Measurements from ENCODE around the gene COL7A1. TPM values are rescaled to one million over a fixed set of nuclear protein-coding genes. Genes with fewer than 3 reads are reported as not detected.

The COL7A1 gene
- total RNA-seq, 4 donors from 2014 or later, result 0.88 to 21.6 (median 19.1) TPM

- H3K27ac ChIP-seq, result no peak overlapping the region
- H3K4me3 ChIP-seq, result no peak overlapping the region
- TF ChIP-seq POLR2A (IDR thresholded peaks at IDR 0.05) (no peak), CTCF (IDR thresholded peaks at IDR 0.05) (no peak)
- intact Hi-C loops (cut with DNase I; ENCODE audit: low total_unique reads), result no loop called here
- H3K4me1 ChIP-seq, result no peaks in the 10 kb centered on the region
- no peaks in the 10 kb centered on the region for H3K36me3 ChIP-seq
- no peak for DNase-seq
- H3K27me3 ChIP-seq, result no peaks in the 10 kb centered on the region
- H3K9me3 ChIP-seq, result no peaks in the 10 kb centered on the region
Observed at GRCh38 chr3:48518638-48519276, 76.4 kb downstream of the COL7A1 start.

GRCh38 chr3:48518069-48518468 lies 77.1 kb downstream of the COL7A1 start:
- TF ChIP-seq POLR2A (IDR thresholded peaks at IDR 0.05), result no peak
- no peak for TF ChIP-seq CTCF (IDR thresholded peaks at IDR 0.05)
- no peak overlapping the region for H3K4me3 ChIP-seq
- H3K4me1 ChIP-seq, result no peaks in the 10 kb centered on the region
- no peak overlapping the region for H3K27ac ChIP-seq
- no peaks in the 10 kb centered on the region for H3K9me3 ChIP-seq
- no peaks in the 10 kb centered on the region for H3K36me3 ChIP-seq
- no peaks in the 10 kb centered on the region for H3K27me3 ChIP-seq
- no peak for DNase-seq
- intact Hi-C loops (cut with DNase I; ENCODE audit: low total_unique reads), result no loop called here

- Histone ChIP-seq H3K27ac (no peak overlapping the region), H3K36me3 (no peaks in the 10 kb centered on the region), H3K4me3 (no peak overlapping the region), H3K9me3 (no peaks in the 10 kb centered on the region), H3K4me1 (no peaks in the 10 kb centered on the region), H3K27me3 (no peaks in the 10 kb centered on the region)
- intact Hi-C loops (cut with DNase I; ENCODE audit: low total_unique reads), result no loop called here
- no peak for DNase-seq
- TF ChIP-seq POLR2A (IDR thresholded peaks at IDR 0.05), result no peak
Observed at GRCh38 chr3:48516571-48516970, 78.6 kb downstream of the COL7A1 start.

- no peak for DNase-seq
- Histone ChIP-seq H3K27me3 (no peaks in the 10 kb centered on the region), H3K36me3 (no peaks in the 10 kb centered on the region), H3K4me3 (no peak overlapping the region), H3K27ac (no peak overlapping the region), H3K9me3 (no peaks in the 10 kb centered on the region), H3K4me1 (no peaks in the 10 kb centered on the region)
- TF ChIP-seq POLR2A (IDR thresholded peaks at IDR 0.05) (no peak), CTCF (IDR thresholded peaks at IDR 0.05) (no peak)
- intact Hi-C loops (cut with DNase I; ENCODE audit: low total_unique reads), result no loop called here
Observed at GRCh38 chr3:48514431-48515227, 80.5 kb downstream of the COL7A1 start.

MicroRNA genes within 50 kb of the gene (microRNA counts, 767-probe panel; counts per million panel counts)
- 0 counts per million in 2 donors for microRNA hsa-miR-711

Small RNA genes within 50 kb of the gene (microRNA-seq; reads per million reads assigned to microRNA genes)
- not detected for gene MIR4793 (ENCODE audit: borderline microRNAs expressed, borderline replicate concordance)
- gene MIR6823 (ENCODE audit: borderline microRNAs expressed, borderline replicate concordance), result not detected
- not detected for gene MIR711 (ENCODE audit: borderline microRNAs expressed, borderline replicate concordance)

Small RNA genes within 50 kb of the gene (small RNA-seq; reads per million reads assigned to genes)
- gene MIR6823, result not detected

Other genes starting within 250 kb of the COL7A1 start
- under 1 TPM in 2 of 4 donors, not detected in 2; 0.37 to 0.55 TPM for gene FBXW12, start 223.1 kb downstream of the COL7A1 start, total RNA-seq
- gene PLXNB1, start 165.2 kb downstream of the COL7A1 start, total RNA-seq, result 100 to 1,000 TPM in 1 of 4 donors, 10 to 100 TPM in 3; 23.5 to 133 (median 60.9) TPM
- gene CCDC51, start 155.2 kb downstream of the COL7A1 start, total RNA-seq, result 10 to 100 TPM in 2 of 4 donors, 1 to 10 TPM in 2; 2.6 to 11.1 (median 7.8) TPM
- gene TMA7, start 155.1 kb downstream of the COL7A1 start, total RNA-seq, result 100 to 1,000 TPM in 3 of 4 donors, 10 to 100 TPM in 1; 94.8 to 195 (median 141) TPM
- 10 to 100 TPM in 1 of 4 donors, 1 to 10 TPM in 3; 5.3 to 11.5 (median 7.5) TPM for gene ATRIP, start 148.6 kb downstream of the COL7A1 start, total RNA-seq
- 100 to 1,000 TPM in 1 of 4 donors, 10 to 100 TPM in 3; 52.4 to 210 (median 72.8) TPM for gene SHISA5, start 91.2 kb downstream of the COL7A1 start, total RNA-seq
- gene PFKFB4, start 38.5 kb downstream of the COL7A1 start, total RNA-seq, result 10 to 100 TPM in 2 of 4 donors, 1 to 10 TPM in 2; 3.2 to 11.5 (median 10.1) TPM
- gene UCN2, start 31.5 kb downstream of the COL7A1 start, total RNA-seq, result under 1 TPM in 1 of 4 donors, not detected in 3; 0.49 TPM
- gene UQCRC1, start 14.3 kb upstream of the COL7A1 start, total RNA-seq, result 100 to 1,000 TPM in 3 of 4 donors, 10 to 100 TPM in 1; 54.4 to 409 (median 155) TPM
- gene TMEM89, start 26.4 kb upstream of the COL7A1 start, total RNA-seq, result not detected
- gene SLC26A6, start 40.1 kb upstream of the COL7A1 start, total RNA-seq, result 10 to 100 TPM in 3 of 4 donors, under 1 TPM in 1; 0.59 to 98.1 (median 15.2) TPM
- 1 to 10 TPM in 2 of 4 donors, under 1 TPM in 1, not detected in 1; under 0.01 to 3.4 (median 1.3) TPM for gene CELSR3, start 67.6 kb upstream of the COL7A1 start, total RNA-seq
- 10 to 100 TPM; 11.0 to 48.9 (median 25.6) TPM for gene NCKIPSD, start 90.6 kb upstream of the COL7A1 start, total RNA-seq
- 10 to 100 TPM; 45.6 to 91.7 (median 78.0) TPM for gene IP6K2, start 121.9 kb upstream of the COL7A1 start, total RNA-seq

All from uterus (tissue), 4 donors.